GM19438 (cell line): ENCODE measurements around the gene ASS1.

Source experiments
- ATAC-seq: cut with Tn5 transposase; IDR thresholded peaks from one replicate; pipeline ENCODE4 v1.9.1; 2021; ENCODE audit warnings: low read depth; ENCODE audit not compliant: unreplicated experiment

The ASS1 gene

DNA sequence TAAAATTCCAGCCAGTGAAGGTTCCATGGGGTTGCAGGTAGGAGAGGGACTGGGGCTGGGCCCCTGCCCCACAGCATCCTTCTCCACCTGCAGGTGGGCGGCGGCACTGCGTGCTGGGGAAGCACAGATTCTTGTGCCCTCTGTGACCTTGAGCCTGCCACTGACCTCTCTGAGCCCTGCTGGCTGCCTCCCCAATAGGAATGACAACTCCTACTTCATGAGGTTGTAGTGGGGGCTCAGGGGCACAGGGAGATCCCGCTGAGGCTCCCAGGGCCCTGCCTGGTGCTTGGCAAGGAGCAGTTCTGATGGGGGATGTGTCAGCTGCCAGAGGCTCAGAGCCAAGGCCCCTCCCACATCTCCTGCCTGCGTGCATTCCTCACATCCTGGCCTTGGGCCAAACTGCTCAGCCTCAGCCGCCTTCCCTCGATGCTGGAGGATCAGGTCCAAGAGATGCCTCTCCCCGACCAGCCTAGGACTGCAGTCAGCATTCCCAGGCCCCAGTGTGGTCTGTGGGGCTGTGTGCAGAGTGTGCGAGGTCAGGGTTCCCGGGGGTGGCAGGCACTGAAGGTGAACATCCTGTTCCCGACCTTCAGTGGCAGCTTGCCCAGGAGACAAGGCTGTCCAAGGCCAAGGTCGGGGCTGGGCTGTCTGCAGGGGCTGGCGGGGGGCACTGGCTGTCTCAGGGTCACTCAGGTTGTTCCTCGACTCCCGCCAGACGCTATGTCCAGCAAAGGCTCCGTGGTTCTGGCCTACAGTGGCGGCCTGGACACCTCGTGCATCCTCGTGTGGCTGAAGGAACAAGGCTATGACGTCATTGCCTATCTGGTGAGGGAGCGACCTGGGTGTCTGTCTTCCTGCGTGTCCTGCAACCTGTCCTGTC is 7.0 kb downstream of the ASS1 start:
- ATAC-seq = no peak

DNA sequence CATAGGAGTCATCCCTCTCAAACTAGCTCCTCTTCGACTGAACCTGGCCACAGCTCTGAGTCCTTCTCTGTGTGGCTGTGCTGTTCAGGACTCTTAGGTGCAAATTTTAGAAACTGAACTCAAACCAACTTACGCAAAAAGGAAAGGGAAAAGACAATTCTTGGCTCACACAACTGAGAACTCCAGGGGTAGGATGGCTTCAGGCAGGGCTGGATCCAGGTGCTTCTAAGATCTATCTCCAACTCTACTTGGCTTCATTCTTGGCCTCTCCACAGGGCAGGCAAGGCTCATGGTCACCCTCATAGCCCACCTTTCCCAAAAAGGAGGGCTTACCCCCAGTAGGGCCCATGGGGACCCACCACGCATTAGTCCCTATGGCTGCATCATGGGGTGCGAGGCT is 8.1 kb downstream of the ASS1 start:
- ATAC-seq = no peak

DNA sequence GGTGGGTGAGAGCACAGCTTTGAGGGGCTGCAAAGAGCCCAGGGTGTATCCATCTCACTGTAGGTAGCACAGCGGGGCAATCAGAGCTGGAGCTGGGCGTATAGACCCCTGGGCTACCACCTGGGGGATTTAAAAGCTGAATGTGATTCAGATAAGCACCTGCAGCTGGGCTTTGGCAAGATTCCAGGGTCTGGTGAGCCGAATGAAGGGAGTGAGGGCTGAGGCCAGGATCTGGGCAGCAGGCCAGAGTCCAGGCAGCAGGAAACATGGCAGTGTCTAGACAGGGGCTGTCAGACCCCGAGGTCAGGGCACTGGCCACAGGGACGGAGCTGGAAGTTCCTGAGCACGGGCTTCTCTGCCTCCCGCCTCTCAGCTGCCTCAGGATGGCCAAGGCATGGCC is 8.7 kb downstream of the ASS1 start:
- ATAC-seq = no peak

DNA sequence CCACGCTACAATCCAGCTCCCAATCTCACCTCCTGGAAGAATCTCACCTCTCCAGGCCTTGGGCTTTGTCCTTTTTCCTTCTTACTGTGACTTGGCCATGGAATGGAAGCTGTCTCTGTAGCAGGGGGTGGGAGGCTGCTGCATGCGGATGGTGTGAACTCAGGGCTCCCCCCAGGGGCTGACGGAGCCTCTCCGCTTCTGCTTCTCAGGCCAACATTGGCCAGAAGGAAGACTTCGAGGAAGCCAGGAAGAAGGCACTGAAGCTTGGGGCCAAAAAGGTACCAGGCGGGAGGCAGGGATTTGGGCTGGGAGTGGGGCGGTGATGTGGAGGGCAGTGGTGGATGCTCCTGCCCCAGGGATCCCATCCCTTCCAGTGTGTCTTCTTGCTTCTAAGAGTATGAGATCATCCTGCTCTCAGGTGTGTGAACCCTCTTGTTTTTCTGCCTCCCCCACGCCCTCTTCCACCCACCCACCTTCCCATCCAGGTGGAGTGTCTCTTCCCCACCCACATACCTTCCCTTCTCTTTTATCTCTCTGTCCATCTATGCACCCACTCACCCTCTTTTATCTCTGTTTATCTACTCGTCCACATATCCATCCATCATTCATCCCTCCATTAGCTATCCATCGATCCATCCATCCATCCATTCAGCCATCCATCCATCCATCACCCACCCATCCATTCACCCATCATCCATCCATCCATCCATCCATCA is 9.5 kb downstream of the ASS1 start:
- no peak for ATAC-seq

DNA sequence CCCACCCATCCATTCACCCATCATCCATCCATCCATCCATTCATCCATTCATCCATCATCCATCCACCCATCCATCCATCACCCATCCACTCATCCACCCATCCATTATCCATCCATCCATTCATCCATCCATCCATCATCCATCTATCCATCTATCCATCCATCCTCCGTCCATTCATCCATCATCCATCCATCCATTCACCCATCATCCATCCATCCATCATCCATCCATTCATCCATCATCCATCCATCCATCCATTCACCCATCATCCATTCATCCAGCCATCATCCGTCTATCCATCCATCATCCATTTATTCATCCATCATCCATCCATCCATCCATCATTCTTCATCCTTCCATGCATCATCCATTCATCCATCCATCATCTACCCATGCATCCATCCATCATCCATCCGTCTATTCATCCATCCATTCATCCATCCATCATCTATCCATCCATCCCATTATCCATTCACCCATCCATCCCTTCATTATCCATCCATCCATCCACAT is 10.1 kb downstream of the ASS1 start:
- no peak for ATAC-seq

DNA sequence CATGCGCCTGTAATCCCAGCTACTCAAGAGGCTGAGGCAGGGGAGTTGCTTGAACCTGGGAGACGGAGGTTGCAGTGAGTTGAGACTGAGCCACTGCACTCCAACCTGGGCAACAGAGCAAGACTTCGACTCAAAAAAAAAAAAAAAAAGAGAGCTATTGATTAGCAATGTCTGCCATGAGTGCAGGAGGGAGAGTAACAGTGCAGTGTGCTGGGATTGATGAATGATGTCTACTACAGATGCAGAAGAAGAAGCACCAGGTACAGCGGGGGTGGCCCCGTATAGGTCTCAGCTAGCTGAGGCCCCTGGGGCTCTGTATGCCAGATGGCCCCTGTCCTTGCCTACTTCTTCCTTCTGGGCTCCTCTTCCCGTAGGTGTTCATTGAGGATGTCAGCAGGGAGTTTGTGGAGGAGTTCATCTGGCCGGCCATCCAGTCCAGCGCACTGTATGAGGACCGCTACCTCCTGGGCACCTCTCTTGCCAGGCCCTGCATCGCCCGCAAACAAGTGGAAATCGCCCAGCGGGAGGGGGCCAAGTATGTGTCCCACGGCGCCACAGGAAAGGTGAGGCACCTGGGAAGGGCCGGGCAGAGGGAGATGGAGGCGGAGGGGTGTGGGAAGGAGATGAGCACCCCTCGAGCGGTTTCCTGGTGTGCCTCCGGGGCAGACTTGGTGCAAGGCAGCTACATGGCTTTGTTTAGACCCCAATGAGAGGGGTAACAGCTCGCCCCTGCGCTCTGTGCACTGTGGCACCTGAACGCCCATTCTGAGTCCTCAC is 13.5 kb downstream of the ASS1 start:
- ATAC-seq = no peak

DNA sequence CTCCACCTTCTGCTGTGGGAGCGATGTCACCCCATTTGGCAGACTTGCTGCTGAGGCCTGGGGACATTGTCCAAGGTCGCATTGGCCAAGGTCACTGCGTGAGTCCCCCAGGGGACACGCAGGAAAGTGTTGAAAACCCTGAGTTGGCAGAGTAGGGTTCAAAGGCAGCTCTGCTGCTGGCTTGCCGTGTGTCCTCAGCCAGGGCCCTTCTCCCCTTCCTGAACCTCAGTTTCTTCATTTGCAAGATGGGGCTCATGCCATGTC is 14.0 kb downstream of the ASS1 start:
- no peak for ATAC-seq

DNA sequence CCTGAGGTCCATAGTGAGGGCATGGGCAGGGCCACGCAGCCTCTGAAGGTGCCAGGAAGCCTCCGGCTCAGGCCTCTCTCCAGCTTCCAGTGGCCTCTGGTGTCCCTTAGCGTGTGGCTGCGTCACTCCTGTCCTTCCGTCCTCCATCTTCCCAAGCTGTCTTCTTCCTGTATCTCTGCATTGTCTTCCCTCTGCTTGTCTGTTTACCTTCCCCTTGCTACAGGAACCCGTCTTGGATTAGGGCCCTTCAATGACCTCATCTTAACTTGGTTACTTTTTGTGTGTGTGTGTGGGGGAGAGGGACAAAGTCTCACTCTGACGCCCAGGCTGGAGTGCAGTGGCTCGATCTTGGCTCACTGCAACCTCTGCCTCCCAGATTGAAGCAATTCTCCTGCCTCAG is 14.4 kb downstream of the ASS1 start:
- ATAC-seq = no peak

DNA sequence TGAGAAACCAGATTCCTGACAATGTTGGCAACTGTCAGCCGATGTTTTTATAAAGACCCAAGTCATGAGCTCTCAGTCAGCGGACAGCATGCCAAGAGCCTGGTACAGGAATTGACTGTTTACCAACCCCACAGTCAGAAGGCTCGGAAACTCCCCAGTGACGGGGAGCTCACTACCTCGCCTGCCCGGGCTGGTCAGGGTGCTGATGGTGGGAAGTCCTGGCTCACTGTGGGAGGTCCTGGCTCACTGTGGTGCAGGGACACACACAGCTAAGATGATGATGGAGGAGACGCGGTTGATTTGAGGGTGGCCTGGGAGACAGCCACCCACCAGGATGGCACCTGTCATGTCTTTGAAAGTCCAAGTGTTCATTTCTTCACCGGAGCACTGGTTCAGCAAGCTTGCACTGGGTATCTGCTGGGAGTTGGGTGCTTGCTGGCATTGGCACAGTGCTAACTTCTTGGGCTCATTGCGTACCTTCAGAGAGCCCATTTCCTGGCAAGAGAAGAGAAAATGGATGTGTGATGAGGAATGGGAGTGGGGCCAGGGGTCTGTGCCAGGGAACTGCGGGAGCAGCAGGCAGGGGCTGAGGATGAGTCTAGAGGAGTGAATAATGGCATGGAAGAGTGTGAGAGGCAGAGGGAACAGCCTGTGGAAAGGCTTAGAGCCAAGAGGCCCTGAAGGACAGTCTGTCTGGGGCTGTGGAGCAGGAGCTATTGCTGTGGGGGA is 15.3 kb downstream of the ASS1 start:
- no peak for ATAC-seq

DNA sequence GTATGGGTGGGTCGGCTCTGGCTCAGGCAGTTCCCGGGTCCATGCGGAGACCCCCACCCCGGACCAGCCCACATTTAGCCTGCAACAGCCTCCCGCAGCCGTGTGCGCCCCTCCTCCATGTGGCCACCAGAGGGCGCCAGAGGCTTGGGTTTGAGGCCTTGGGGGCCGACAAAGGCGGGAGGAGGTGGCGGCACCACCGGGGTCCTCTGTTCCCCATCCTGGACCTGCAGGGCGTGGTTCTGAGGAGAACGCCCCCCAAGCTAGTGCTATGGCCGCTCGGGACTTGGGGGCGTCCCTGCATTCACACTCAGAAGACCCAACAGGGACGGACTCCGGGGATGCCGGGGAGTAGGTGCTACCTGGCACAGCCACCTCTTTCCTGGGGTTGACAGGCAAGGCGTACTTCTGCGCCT is 16.5 kb downstream of the ASS1 start:
- no peak for ATAC-seq

DNA sequence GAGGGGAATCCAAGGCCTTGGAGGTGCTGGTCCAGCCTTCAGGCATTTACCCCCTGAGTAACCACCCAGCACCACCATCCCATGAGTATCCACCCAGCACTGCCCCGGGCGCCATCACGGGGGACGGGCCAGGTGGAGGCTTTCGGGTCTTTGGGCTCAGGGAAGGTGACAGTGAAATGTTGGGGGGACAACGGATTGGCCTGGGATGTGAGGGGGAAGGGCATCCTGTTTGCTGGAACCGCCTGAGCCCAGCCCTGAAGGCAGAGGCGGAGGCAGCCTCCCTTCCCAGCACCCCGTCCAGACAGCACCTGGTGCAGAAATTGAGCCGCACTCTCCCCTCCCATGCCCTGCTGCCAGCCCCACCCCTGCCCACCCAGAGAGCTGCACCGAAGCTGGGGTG is 17.0 kb downstream of the ASS1 start:
- no peak for ATAC-seq

DNA sequence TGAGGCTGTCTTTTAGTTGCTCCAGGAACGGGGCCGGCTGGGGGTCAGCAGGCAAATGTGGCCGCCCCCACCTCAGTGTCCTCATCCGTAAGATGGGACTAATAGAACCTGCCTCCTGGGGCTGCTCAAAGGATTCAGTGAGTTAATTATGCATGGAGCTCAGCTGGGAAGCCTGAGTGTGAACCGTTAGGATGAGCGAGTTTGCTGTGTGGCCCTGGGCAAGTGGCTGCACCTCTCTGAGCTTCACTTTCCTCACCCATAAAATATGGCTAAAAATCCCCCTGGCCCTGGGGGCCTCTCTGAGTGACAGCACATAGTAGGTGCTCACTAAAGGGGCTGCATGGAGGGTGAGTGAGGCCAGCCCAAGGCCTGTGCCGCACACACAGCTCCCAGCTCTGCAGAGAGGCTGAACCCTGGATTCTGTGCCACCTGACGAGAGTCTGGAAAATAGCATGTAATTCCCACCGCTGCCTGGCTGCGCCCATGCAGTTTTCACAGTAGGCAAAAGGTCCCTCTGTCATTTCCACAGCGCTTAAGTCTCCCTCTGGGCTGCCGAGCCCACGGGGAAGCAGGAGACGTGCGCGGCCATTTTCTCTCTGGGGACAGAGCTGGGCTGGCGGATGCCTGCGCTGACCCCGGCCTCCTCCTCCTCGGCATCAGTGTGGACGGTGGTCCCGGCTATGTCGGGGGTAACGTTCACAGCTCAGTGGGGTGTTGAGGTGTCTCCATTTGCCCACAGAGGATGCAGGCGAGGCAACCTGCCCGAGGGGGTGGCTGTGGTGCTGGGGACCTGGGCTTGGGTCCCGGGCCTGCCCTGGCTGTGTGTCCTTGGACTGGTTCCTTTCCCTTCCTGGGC is 18.2 kb downstream of the ASS1 start:
- no peak for ATAC-seq

DNA sequence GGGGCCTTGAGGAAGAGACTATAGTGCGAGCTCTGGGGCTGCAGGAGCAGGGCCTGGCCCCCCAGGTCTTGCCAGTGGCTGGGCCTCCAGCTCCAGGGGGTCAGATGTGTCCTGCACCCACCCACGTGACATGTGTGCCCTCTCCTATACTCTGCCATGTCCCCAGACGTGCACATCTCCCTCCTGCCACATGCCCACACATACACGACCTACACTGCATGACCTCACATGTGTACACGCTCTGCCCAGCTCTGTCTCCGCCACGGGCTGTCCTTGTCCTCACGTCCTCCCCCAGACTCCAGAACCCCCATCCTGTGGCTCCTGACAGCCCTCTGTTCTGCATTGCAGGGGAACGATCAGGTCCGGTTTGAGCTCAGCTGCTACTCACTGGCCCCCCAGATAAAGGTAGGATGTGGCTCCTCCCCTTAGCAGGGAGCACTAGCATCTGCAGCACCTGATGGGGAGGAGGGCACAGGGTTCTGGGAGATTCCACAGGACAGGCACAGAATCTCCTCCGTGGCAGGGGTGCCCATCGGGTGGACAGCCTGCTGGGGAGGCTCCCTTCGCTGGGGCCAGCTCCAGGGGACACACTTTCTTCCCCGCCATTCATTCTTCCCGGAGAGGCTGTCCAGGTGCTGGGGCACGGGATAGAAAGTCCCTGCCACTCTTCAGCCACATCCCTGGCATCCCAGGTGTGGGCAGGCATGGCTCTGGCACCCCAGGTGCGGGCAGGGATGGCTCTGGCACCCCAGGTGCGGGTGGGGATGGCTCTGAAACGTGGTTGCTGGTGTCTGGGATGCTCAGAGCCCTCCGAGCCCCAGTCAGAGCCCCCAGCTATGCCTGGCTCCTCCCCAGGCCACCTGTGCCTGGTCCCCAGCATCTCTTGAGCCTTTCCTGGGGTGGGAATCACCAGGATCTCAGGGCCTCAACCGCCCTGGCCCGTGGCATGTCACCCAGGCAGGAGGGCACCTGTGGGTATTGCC is 19.3 kb downstream of the ASS1 start:
- no peak for ATAC-seq

DNA sequence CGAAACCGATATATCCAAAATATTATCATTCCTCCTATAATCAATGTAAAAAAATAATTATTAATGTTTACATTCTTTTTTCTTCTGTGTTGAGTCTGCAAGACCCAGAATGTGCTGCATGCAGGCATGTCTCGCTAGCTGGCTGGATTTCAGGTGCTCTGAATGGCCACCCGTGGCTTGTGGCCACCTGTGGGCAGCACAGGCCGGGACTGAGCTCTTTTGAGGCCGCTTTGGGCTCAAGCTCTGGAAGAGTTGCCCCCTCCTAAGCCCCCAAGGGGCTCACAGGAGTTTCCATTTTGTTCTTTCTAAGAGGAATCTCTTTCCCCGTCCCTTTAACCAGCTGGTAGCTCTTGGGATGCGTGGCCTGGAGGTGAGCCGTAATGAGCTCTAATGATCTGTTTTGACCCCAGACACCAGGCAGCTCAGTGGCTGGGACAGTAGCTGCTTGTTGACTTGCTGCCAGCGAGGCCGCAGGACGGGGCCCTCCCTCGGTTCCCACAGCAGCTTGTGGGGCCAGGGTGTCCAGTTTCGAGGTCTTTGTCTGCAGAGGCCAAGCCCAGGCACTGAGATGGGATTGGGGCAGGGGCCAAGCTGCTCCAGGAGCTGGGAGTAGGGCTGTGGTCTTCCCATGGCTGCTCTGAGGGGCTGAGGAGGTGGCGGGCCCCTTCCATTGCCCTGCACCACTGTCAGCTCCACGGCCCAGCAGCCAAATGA is 20.8 kb downstream of the ASS1 start:
- no peak for ATAC-seq

DNA sequence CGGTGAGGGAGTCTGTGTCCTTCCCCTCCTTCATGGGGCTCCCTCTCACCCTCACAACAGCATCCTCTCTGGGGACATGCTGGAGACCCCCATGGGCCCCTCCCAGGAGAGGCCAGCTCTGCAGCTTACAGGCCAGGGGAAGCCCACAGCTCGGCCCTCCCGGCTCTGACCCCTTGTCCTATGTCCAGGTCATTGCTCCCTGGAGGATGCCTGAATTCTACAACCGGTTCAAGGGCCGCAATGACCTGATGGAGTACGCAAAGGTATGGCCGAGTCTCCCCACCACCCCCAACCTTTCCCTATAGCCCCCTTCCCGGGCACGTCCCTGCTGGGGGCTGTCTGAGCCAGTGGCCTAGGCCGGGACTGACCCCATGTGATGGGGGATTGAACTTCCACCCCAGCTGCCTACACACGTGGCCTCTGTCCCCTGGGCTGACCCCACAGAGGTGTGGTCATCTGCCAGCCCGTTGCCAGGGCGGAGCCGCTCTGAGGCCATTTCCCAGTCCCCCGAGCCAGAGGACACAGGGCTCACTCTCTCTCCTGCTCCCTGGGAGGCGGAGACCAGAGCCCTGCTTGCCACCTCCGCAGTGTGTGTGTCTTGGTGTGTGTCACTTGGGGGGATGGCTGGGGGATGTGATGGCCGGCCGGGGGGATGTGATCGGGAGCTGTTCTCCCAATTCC is 21.9 kb downstream of the ASS1 start:
- ATAC-seq = no peak

DNA sequence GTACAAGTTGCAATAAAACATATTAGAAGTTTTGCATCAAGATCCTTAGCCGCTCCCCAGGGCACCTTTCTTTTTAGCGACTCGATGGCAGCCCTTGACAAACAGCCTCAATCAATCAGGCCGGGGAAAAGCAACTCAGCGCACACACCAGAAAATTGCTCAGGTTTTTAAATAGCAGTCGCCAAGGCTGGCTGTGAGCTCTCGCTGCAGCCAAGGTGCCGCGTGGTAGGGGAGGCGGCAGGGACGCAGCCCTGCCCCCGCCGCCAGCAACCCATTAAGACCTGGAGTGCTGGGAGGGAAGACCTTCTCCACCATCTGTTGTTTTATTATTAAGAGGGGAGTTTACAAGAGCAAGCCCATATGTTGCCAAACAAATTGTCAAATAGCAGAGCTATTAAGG is 22.6 kb downstream of the ASS1 start:
- no peak for ATAC-seq

DNA sequence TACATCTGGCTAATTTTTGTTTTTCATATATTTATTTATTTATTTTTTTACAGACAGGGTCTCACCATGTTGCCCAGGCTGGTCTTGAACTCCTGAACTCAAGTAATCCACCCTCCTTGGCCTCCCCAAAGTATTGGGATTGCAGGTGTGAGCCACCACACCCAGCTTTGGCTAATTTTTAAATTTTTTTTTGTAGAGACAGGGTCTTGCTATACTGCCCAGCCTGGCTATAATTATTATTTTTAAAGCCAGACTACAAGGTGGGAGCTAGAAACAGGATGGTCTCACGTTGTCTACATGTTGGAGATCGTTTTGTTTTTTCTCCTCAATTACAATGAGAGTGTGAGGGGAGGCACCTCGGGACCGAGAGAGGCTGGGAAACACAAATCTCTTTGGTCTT is 23.8 kb downstream of the ASS1 start:
- no peak for ATAC-seq
